ENCODE results near the gene TBC1D32.
A peak's percentile ranks its signal among the peaks of the same experiment; 100 is the strongest.
"Not testable (repeated sequence)": the region's sequence is repeated elsewhere in the genome, so short reads cannot be mapped to it uniquely, and the experiment has no call there.

The TBC1D32 gene

GRCh38 chr6:121134922-121135321 is 199.4 kb downstream of the TBC1D32 start:
- DNase-seq (ENCODE audit: low spot score): no peak

- no peak for DNase-seq (ENCODE audit: low spot score)
Measured at GRCh38 chr6:121124600-121124999, 209.7 kb downstream of the TBC1D32 start.

DNA sequence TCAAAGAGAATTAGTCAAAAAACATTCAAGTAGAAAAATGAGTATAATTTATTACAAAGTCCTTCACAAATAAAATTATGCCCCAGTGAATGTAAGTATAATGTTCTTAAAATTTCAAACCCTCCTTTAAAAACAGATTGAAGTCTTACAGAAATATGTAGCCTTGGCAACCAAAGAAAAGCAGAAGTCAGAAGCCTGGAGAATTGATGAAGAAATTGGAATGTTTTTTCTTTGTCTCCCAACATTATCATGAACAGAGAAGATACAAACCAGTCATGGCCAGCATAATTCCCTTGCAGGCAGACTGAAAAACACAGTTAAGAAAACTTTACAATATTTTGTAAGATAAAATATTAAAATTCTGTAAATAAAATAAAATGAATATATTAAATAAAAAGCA is 221.9 kb downstream of the TBC1D32 start:
- DNase-seq (ENCODE audit: low spot score): no peak

DNA sequence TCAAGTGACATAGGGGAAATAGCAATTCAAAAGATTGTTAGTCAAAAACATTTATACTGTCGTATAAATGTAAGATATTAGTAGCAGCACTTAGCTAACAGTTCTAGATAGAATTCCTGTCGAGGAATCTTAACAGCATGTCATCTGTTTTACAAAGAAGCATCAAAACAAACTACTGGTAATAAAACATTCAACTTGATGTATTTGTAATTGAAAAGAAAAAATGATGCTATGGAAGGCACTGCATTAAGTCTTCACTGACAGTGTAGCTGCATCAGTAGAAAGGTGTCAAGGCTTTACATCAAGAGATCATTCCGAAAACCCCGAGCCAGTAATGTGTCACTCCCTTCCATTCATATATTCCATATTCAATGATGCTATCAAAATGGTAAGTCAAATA is 223.5 kb downstream of the TBC1D32 start:
- no peak for DNase-seq (ENCODE audit: low spot score)

DNA sequence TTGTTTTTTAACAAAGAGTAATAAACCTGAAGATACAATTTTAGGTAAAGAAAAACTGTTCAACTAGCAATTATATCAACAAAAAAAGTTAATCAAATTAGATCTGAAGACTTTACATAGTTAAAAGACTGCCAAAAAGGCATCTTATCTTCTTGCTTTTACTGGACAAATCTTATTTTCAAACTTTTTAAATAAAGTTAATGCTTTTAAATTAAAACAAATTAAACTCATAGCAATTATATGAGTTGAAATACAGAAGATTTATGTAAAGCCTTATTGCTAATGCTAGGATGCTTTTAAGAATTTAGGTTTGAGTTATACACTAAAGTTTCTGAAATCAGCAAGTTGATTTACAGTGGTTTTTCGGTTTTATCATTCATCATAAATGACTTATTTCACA is 227.3 kb downstream of the TBC1D32 start:
- DNase-seq (ENCODE audit: low spot score): no peak

- DNase-seq (ENCODE audit: low spot score): no peak
Measured at GRCh38 chr6:121105461-121105860, 228.8 kb downstream of the TBC1D32 start.

DNA sequence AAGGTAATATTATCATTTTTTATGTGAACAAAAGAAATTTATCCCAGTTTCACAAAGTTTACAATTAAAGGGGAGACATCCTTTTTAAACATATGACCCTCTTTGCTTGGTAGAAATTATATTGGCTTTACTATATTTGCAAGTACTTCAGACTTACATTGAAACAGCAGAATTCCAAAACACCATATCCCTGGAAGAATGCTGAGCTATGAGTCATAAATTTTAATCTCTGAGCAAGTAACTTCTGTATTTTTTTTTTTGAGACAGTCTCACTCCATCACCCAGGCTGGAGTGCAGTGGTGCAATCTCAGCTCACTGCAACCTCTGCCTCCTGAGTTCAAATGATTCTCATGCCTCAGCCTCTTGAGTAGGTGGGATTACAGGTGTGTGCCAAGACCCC is 240.4 kb downstream of the TBC1D32 start:
- no peak for DNase-seq (ENCODE audit: low spot score)

DNA sequence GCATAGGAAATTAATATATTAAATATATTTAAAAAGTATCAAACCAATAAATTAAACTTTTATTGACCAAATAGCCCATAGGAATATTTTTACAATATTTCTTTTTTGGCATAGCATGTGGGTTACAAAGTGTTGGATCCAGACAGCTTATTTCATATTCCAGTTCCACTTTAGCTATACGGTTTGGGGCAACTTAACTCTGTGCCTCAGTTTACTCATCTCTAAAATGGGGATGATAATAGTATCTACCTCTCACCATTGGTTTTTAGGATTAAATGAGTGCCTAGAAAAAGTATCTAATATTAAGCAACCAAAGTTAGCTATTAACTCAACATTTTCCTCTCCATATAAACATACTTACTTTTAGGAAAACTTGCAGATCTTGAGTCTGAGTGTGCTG is 243.8 kb downstream of the TBC1D32 start:
- no peak for DNase-seq (ENCODE audit: low spot score)

DNA sequence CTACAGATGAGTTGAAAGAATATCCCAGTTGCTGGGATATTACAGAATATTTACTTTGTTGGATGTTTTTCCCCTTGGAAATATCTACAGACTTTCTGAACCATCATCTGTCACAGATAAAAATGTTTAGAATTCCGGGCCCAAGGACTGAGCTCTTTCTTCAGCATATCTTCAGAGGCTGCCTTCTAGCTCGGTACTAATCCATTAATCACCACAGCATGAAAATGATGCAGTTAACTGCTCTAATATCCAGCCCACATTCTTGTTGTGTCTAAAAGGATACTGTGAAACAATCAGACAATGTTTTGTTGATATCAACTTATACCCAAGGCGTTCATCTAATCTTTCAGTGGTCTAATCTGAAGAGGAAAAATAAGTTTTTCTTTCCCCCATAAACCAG is 247.4 kb downstream of the TBC1D32 start:
- DNase-seq (ENCODE audit: low spot score): no peak

DNA sequence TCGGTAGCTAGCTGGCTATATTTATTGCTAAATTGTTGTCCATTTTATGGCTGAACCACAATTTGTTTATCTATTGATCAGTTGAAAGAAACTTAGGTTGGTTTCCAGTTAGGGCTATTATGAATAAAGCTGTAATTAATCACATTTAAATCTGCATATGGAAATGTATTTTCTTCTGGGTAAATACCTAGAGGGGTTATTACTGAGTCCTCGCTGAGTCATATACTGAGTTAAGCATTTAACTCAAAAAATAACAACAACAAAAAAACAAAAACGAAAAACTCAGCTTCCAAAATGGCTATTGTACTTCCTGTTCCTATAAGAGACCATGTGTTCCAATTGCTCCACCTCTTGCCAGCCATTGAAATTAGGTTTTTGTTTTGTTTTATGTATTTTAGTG is 258.2 kb downstream of the TBC1D32 start:
- DNase-seq (ENCODE audit: low spot score): no peak

DNA sequence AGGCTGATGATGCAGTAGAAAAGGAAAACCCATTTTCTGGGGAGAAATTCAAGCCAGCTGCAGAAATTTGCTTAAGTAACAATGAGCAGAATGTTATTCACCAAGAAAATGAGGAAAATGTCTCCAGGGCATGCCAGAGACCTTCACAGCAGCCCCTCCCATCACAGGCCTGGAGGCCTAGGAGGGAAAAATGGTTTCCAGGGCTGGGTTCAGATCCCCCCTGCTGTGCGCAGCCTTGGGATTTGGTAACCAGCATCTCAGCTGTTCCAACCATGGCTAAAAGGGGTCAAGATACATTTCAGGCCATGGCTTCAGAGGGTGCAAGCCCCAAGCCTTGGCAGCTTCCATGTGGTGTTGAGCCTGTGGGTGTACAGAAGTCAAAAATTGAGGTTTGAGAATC is 265.5 kb downstream of the TBC1D32 start:
- not testable (repeated sequence) for DNase-seq (ENCODE audit: low spot score)

- DNase-seq (ENCODE audit: low spot score): no peak
Measured at GRCh38 chr6:121067381-121067780, 266.9 kb downstream of the TBC1D32 start.

- no peak for DNase-seq (ENCODE audit: low spot score)
Measured at GRCh38 chr6:121064345-121064744, 269.9 kb downstream of the TBC1D32 start.

DNA sequence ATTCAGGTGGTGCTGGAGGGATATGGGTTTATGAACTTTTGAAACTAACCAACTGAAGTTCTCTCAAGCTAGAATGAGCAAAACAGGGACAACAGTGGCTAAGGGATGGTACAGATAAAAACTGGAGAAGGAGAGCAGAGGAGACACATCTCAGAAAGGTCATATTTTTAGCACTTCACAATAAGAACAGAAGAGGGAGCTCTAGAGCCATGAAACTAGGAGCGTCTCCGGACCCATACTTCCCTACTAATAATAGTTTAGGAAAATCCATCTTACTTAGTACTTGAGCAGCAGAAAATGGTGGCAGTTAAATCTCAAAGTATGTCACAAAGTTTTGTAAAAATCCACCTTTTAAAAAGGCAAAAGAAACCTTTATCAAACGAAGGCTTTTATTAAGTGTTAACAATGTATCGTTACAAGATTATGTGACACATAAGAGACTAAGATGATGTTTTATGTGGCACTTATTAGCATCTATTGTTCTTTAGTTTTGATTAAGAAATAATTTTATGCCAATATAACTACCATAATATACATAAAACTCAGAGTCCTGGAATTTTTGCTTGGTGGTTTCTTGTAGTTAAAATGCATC is 278.6 kb downstream of the TBC1D32 start:
- DNase-seq (ENCODE audit: low spot score): peak; percentile 70

- not testable (repeated sequence) for DNase-seq (ENCODE audit: low spot score)
Measured at GRCh38 chr6:121048593-121048992, 285.7 kb downstream of the TBC1D32 start.

DNA sequence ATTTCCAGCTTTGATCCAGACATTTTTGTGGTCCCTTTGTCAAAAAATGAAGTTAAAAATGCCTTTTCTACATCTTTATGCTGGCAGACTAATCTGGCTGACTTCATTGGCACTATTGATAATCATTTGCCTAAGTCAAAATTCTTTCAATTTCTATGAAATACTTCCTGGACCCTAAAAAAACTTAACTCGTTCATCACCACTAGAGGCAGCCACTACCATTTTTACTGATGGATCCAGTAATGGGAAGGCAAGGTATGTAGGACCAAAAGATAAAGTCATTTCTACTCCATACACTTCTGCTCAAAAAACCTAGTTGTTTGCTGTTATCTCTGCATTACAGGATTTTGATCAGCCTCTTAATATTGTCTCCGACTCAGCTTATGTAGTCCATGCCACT is 289.4 kb downstream of the TBC1D32 start:
- DNase-seq (ENCODE audit: low spot score): not testable (repeated sequence)

- not testable (repeated sequence) for DNase-seq (ENCODE audit: low spot score)
Measured at GRCh38 chr6:121043706-121044105, 290.6 kb downstream of the TBC1D32 start.

GRCh38 chr6:121043211-121043610 is 291.1 kb downstream of the TBC1D32 start:
- DNase-seq (ENCODE audit: low spot score): not testable (repeated sequence)

DNA sequence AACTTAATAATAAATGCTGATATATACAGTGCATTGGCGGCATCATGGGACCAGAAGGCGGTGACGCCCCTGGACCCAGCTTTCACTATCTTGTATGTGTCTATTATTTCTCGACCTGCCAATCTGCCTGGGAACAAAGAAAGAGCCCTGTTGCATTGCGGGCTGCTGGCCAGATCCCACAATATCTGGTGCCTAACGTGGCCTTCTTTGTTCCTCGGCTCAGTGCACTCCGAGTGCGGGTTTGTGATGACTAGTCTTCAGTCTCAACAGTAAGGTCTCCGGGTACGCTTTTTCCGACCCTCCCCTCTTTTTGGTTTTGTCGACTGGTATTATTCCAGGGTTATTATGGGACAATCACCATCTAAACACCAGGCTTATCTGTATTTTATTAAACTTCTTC is 291.5 kb downstream of the TBC1D32 start:
- DNase-seq (ENCODE audit: low spot score): no peak

DNA sequence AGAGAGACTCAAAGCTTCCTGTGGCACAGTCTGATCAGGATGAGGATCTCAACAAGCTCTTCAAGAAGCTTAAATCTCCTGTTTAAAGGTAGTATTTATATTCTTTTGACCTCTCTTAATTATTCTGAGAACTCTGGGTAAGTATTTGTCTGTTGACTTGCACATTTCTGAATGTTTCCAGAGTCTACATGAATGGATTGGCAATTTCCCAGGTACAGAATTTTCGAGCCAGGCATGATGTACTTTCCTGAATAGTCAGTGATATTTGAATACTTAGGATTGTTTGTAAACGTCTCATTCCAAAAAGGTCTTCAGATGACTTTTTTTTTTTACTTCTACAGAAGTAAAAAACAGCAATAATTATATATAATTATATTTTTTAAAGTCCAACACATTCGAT is 293.4 kb downstream of the TBC1D32 start:
- DNase-seq (ENCODE audit: low spot score): no peak

DNA sequence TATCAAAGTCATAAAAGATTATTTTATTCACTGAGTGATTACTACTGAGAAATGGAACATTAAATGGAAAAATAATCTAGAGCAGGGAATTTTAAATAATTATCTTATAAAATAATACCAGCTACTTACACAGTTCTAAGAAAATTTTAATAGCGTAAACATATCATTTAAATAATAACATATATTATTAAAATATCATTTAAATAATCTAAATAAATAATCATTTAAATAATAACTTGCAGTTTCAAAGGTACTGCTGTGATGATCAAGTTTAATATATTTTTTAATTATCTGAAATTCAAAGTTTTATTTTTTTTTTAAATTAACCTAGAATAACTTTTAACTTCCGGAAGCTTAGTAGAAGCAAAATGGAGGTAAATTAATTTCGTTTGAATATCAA is 301.2 kb downstream of the TBC1D32 start:
- no peak for DNase-seq (ENCODE audit: low spot score)

GRCh38 chr6:121032268-121033006 is 301.8 kb downstream of the TBC1D32 start:
- DNase-seq (ENCODE audit: low spot score): no peak

All from NAMALWA (cell line).